Measurements from ENCODE around the gene INVS. TPM values are rescaled to one million over a fixed set of nuclear protein-coding genes. Genes with fewer than 3 reads are reported as not detected.

The INVS gene
- total RNA-seq, 4 donors from 2014 or later = 19.2 to 24.1 (median 23.4) TPM

GRCh38 chr9:100268271-100268670 is 169.2 kb downstream of the INVS start:
- intact Hi-C loops (cut with DNase I) = no loop called here
- Histone ChIP-seq H3K36me3 (peaks cover 6 to 36% (median 28%) of the 10 kb centered on the region in 4 donors), H3K4me3 (no peak overlapping the region), H3K9me3 (no peaks in the 10 kb centered on the region), H3K4me1 (no peaks in the 10 kb centered on the region), H3K27ac (replicated peaks in 1 of 4) (no peak overlapping the region), H3K27me3 (no peaks in the 10 kb centered on the region)
- DNase-seq (ENCODE audit: extremely low spot score) = no peak
- 92% methylated on average over 4 of the region's 4 CpGs for WGBS
- TF ChIP-seq POLR2A (IDR thresholded peaks at IDR 0.05; ENCODE audit: low read depth) (no peak), POLR2AphosphoS5 (IDR thresholded peaks at IDR 0.05) (no peak), EP300 (IDR thresholded peaks at IDR 0.05) (no peak)
- TF ChIP-seq, protein P1, sequence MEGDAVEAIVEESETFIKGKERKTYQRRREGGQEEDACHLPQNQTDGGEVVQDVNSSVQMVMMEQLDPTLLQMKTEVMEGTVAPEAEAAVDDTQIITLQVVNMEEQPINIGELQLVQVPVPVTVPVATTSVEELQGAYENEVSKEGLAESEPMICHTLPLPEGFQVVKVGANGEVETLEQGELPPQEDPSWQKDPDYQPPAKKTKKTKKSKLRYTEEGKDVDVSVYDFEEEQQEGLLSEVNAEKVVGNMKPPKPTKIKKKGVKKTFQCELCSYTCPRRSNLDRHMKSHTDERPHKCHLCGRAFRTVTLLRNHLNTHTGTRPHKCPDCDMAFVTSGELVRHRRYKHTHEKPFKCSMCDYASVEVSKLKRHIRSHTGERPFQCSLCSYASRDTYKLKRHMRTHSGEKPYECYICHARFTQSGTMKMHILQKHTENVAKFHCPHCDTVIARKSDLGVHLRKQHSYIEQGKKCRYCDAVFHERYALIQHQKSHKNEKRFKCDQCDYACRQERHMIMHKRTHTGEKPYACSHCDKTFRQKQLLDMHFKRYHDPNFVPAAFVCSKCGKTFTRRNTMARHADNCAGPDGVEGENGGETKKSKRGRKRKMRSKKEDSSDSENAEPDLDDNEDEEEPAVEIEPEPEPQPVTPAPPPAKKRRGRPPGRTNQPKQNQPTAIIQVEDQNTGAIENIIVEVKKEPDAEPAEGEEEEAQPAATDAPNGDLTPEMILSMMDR (IDR thresholded peaks at IDR 0.05) = no peak

DNA sequence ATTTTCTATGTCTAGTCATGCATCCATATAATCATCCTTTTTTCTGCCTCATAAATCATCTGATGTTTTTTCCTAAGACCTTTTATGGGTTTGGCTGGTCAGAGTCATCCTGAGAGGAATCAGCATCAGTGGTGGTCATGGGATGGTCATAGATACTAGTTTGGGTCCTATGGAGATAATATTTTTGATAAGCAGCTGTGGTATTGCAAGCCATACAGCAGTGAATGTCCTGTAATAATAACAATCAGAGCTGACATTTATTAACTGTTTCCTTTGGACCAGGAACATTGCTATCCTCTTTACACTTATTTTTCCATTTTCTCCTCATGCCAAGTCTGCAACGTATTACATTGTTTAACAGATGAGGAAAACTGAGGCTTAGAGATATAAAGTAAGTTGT is 170.6 kb downstream of the INVS start:
- WGBS = 74% methylated on average over 1 of the region's 1 CpG
- no peak overlapping the region for H3K4me3 ChIP-seq

DNA sequence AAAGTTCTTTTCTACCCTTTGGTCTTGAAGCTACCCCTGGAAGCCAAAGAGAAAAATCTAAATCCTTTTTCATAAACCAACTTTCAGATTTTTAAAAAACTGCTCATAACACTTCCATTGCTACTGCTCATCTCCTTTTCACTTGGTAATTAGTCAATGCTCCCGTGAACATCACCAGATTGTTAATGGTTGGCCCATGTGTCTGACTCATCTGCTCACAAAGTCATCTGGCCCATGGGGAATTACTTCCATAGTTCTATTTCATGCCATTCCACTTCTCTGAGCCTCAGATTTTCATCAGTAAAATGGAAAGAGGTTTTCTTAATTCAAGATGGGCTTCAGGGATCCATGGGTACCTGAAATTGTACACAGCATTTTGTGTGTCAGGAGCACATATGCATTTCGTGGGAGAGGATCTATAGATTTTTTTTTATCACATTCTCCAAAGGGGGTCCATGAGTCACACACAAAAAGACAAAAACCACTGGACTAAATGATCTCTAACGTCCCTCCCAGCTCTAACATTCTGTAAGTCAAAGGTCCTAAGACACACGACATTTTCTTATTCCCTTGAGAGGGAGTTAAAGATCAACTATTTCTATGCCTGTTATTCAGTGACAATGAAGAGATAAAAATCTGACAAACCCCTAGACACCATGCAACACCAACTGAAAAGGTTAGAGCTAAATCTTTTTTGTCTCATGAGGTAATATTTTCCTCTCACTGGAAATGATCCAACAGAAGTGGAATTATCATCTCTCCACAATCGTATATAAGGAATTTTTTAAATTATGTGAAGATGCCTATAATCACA is 178.3 kb downstream of the INVS start:
- intact Hi-C loops (cut with DNase I) = no loop called here
- WGBS = 79% methylated on average over 5 of the region's 5 CpGs
- Histone ChIP-seq H3K27me3 (no peaks in the 10 kb centered on the region), H3K36me3 (peaks cover 6 to 76% (median 22%) of the 10 kb centered on the region in 4 donors), H3K27ac (replicated peaks in 1 of 4) (no peak overlapping the region), H3K4me1 (no peaks in the 10 kb centered on the region), H3K9me3 (no peaks in the 10 kb centered on the region), H3K4me3 (no peak overlapping the region)
- TF ChIP-seq POLR2A (IDR thresholded peaks at IDR 0.05; ENCODE audit: low read depth) (no peak), EP300 (IDR thresholded peaks at IDR 0.05) (no peak), POLR2AphosphoS5 (IDR thresholded peaks at IDR 0.05) (no peak)
- TF ChIP-seq, protein P1 (IDR thresholded peaks at IDR 0.05) = no peak
- DNase-seq (ENCODE audit: extremely low spot score) = no peak

More for the DNA sequence above, 170.6 kb downstream of the INVS start:
- no peaks in the 10 kb centered on the region for H3K27me3 ChIP-seq
- TF ChIP-seq, protein P1 (IDR thresholded peaks at IDR 0.05) = no peak
- TF ChIP-seq EP300 (IDR thresholded peaks at IDR 0.05) (no peak), POLR2AphosphoS5 (IDR thresholded peaks at IDR 0.05) (no peak), POLR2A (IDR thresholded peaks at IDR 0.05; ENCODE audit: low read depth) (no peak)
- H3K4me1 ChIP-seq = no peaks in the 10 kb centered on the region
- peaks cover 6 to 46% (median 34%) of the 10 kb centered on the region in 4 donors for H3K36me3 ChIP-seq
- intact Hi-C loops (cut with DNase I) = no loop called here
- H3K27ac ChIP-seq (replicated peaks in 1 of 4) = no peak overlapping the region
- no peak for DNase-seq (ENCODE audit: extremely low spot score)
- H3K9me3 ChIP-seq = no peaks in the 10 kb centered on the region

DNA sequence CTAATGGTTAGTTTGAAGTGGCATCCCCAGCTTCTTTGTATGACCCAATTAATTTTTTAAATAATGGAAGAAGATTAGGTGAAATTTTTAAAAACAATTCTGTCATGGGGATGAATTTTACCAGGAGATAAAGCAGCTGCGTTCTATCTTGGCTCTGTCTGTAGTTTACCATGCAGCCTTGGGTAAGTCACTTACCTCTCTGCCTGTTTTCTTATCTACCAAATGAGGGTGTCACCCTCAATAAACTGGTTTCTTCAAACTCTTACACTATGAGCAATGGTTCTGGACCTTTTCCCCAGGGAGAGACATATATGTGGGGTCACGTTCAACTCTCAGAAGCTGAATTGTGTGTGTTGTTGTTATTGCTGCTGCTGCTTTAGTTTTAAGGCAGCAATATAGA is 182.0 kb downstream of the INVS start:
- intact Hi-C loops (cut with DNase I) = no loop called here
- H3K36me3 ChIP-seq = peaks cover 20 to 75% (median 28%) of the 10 kb centered on the region in 4 donors

GRCh38 chr9:100281676-100282387 is 182.8 kb downstream of the INVS start:
- WGBS = 94% methylated on average over 7 of the region's 7 CpGs
- H3K4me3 ChIP-seq = no peak overlapping the region
- no peaks in the 10 kb centered on the region for H3K4me1 ChIP-seq
- TF ChIP-seq POLR2AphosphoS5 (IDR thresholded peaks at IDR 0.05) = no peak
- TF ChIP-seq POLR2A (IDR thresholded peaks at IDR 0.05; ENCODE audit: low read depth) = no peak
- TF ChIP-seq, protein P1 (IDR thresholded peaks at IDR 0.05) = no peak
- TF ChIP-seq EP300 (IDR thresholded peaks at IDR 0.05) = no peak
- intact Hi-C loops (cut with DNase I) = no loop called here
- H3K27me3 ChIP-seq = no peaks in the 10 kb centered on the region
- H3K9me3 ChIP-seq = peaks cover 0 to 16% (median 5%) of the 10 kb centered on the region in 4 donors
- H3K27ac ChIP-seq (replicated peaks in 1 of 4) = no peak overlapping the region
- no peak for DNase-seq (ENCODE audit: extremely low spot score)
- peaks cover 22 to 75% (median 31%) of the 10 kb centered on the region in 4 donors for H3K36me3 ChIP-seq

More for the DNA sequence above, 182.0 kb downstream of the INVS start:
- H3K27me3 ChIP-seq = no peaks in the 10 kb centered on the region
- no peak overlapping the region for H3K4me3 ChIP-seq
- 96% methylated on average over 2 of the region's 2 CpGs for WGBS
- H3K4me1 ChIP-seq = no peaks in the 10 kb centered on the region
- no peak for TF ChIP-seq EP300 (IDR thresholded peaks at IDR 0.05)
- no peak for TF ChIP-seq POLR2A (IDR thresholded peaks at IDR 0.05; ENCODE audit: low read depth)
- no peak for TF ChIP-seq POLR2AphosphoS5 (IDR thresholded peaks at IDR 0.05)
- peaks cover 0 to 16% (median 5%) of the 10 kb centered on the region in 4 donors for H3K9me3 ChIP-seq
- no peak for DNase-seq (ENCODE audit: extremely low spot score)
- H3K27ac ChIP-seq (replicated peaks in 1 of 4) = no peak overlapping the region
